Erythroblast (primary cell): Measurements from ENCODE around the gene CFAP61.

Experiments
- DNase-seq, 2 experiments: peaks; one replicate each; lab custom pipeline; 2025; lab: John Stamatoyannopoulos, UW
- GATA1 ChIP-seq: IDR thresholded peaks from 2 replicates; pipeline ENCODE4 v1.6.1; 2011; ENCODE audit warnings: low read depth, mild to moderate bottlenecking, control low read depth, low read length, moderate library complexity
- POLR2A ChIP-seq: IDR thresholded peaks from 2 replicates; pipeline ENCODE4 v1.6.1; 2011; ENCODE audit warnings: mild to moderate bottlenecking, low read length

The CFAP61 gene

DNA sequence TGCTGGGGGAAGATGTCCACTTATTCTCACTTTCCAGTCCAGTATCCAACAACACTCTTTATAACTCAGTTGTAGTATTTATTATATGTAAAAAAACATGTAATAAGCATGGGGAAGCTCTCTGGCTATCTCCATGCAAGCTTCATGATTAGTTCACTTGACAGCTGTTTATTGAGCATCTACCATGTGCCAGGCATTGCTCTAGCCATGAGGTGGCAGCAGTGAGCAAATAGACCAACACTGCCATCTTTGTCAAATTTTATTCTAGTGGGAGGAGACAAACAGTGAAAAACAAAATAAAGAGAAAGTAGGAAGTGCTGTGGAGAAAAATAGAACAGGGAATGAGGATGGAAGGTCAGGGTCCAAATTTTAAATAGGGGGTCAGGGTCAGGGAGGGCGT is 131.8 kb downstream of the CFAP61 start:
- DNase-seq, result peak in 1 of 2 experiments; percentile 12
- TF ChIP-seq POLR2A (no peak), GATA1 (no peak)

DNA sequence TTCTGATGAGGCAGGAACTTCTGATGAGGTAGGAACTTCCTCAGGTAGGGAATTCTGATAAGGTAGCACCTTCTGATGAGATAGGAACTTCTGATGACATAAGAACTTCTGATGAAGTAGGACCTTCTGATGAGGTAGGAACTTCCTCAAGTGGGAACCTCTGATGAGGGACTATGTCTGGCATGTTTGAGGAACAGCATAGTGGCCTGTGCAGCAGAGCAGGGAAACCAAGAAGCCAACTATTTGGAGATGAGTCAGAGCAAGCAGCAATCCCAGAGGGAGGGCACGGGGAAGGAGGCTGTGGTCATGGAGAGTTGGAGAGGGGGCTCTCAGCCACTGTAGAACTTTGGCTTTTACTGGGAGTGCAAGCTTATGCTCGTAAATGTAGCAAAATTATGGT is 132.4 kb downstream of the CFAP61 start:
- TF ChIP-seq GATA1, result no peak
- TF ChIP-seq POLR2A, result no peak
- DNase-seq, result no peak

DNA sequence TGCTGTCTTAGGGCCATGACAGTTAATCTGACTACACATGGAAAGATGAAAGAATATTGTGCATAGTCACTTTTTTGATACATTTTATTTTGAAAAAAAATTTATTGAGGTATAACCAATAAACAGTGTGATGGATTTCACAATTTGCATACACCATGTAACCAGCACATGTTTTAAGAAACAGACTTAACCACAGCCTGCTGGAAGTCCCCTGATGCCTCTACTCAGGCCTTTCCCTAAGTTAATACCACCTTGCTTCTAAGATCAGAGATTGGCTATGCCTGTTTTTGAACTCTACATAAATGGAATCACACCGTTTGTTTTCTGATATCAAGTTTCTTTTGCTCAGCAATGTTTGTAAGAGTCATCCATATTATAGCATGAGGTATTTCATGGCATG is 136.3 kb downstream of the CFAP61 start:
- TF ChIP-seq GATA1 (no peak), POLR2A (no peak)
- DNase-seq, result no peak

DNA sequence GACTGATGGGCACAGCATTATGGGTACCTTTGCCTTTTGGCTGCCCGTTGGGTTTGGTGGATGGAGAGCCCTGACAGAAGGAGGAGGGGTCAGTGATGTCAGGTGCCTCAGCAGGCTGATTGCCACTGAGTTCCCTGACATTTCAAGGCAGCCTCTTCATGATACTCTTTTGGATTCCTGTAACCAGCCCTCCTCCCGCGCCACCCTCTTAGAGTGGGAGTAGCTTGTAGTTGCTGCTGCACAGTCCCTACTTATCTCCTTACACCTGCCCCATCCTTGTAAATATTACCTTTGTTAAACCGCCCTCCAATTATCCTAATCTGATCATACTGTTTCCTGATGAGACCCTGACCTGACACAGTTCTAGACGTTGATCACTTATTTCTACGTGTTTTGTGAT is 140.0 kb downstream of the CFAP61 start:
- TF ChIP-seq GATA1 (no peak), POLR2A (no peak)
- no peak for DNase-seq

DNA sequence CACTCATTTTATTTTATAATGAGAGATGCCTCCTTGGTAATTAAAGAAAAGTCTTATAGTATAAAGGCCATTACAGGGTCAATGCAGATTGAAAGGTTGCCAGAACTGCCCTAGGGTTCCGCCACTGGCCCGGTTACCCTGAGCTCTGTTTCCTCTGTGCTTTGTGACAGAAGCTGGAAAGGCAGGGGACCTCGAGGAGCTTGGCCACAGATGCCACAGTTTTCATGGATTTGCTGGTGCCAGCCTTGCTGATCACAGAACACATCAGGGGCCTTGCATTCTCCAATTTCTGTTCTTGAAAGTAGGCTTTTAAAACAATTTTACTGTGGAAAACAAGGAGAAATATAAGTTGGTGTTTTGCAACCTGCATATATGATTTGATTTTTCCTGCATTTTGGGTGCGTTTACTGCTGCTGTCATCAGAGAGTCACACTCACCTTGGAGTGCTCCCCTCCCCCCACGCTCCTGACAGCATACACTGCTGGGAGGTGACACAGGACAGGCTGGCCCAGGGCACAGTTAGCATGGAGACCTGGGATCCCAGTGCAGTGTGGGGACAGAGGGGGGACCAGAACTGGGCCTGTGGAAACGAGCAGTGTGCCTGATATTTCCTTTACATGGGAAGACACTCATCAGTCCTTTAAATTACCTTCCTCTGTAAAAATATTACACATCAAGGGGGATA is 142.8 kb downstream of the CFAP61 start:
- no peak for TF ChIP-seq GATA1
- no peak for TF ChIP-seq POLR2A
- no peak for DNase-seq

DNA sequence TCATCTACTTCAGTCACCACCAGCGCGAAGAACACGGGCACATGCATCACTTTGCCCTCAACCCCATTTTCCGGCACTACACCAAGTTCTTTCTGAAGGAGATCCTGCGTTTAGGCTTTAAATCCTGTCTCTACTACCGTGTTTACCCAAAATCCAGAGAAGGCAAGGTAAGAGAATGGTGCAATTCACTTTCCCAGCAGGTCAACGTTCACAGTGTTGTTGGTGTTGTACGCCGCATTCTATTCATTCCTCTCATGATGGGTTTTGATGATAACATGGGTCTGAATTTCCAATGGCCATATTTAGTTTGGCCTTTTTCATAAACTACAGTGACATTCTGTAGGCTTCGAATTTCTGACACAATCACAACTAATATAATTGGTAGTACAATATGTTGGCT is 144.3 kb downstream of the CFAP61 start:
- no peak for DNase-seq
- no peak for TF ChIP-seq GATA1
- TF ChIP-seq POLR2A, result no peak

DNA sequence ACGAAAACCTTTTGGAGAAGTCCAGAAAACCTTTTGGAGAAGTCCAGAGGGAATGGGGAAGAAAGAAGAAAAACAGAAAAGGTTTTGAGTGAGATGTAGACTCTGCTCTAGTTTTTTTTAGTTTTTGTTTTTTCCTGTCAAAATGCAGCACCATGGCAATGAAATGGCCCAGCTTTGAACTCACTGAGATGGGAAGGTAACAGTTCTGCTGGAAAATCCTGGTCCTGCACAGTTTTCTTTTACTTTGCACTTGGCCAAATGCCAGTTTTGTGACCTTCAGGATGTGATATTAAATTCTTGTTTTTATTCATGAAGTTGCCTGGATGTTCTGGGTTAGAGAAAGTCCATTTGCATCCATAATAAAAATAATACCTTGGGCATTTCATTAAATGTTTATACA is 145.7 kb downstream of the CFAP61 start:
- DNase-seq, result no peak
- no peak for TF ChIP-seq GATA1
- TF ChIP-seq POLR2A, result no peak

DNA sequence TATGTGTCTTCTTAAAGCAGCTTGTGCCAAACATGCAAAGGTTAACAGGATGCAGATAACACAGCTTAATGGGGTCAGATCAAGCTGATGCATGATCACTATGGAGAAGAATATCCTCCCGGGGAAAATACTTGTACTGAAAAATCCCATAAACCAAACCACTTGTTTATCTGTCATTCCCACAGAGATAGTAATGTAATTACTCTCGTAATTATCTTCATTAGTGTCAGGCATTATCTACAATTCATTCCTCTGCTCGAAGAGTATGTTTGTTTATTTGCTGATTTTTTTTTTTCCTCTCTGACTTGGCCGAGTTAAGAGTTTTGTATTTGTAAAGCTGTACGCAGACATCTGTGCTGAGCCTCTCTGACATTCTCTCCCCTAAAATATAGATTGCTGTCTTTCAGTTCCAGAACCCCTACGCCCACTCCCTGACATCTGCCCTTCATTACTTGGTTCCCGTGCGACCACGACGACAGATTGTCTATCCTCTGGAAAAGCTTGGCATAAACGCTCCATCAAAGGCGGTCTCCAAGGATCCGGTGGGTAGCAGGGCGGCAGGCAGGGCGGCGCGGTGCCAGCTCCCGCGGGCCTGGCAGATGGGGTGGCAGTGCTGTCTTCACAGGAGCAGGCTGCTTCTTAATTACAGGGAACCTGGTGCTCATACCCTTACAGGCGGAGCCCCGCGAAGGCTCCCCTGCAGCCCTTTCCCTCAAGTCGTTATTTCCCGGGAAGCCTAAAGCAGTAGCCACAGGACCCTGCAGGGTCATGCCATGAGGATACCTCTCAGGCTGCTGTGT is 147.2 kb downstream of the CFAP61 start:
- DNase-seq, result no peak
- TF ChIP-seq GATA1 (no peak), POLR2A (no peak)

DNA sequence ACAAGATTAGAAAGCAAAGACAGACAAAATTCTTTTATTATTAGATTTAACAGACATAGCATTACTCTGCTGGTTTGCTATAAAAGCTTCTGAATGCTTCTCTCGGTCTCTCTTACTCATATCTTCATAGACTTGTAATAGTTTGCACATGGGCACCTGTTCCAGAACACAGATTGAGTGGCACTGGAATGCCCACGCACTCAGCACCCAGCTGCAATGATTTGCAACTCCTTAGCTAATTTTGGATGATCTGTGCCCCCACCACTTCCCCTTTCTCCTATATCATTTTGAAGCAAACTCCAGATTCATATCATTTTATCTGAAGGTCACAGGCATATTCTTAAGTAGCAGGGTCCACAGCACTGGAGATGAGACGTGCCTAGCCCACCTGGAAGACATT is 148.8 kb downstream of the CFAP61 start:
- no peak for DNase-seq
- TF ChIP-seq POLR2A (no peak), GATA1 (no peak)

DNA sequence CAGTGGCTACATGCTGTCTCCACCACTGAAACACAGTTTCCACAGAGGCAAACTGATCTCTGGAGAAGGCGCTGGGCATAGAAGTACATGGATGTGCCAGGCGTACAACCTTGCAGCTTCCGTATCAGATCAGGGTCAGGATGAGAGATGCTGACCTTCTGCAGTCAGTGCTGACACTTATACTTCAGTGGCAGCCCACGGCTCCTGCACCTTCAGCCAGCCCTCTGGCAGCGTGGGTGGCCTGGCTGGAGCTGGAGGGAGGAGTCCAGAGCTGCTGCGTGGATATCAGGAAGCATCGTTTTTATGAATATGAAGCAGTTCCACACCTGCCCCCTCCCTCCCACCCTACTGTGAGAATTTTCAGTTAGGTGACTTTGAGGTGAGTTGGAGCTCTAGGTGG is 149.3 kb downstream of the CFAP61 start:
- TF ChIP-seq GATA1 (no peak), POLR2A (no peak)

DNA sequence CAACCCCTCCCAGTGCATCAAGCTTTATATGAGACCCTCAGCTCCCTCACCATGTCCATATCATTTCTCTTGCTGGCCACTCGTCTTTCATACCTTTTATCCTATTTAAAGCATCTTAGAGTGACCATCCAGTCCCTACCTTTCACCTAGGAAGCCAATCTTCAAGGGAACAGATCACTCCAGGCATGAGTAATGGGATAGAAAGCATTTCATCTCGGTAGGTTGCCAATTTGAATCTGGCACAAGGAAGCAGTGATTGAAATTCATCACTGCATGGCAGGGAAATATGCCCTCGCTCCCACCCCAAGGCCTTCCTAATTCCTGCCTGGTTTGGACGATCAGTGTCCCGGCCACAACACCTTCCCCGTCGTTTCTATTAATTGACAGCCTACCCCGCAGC is 150.4 kb downstream of the CFAP61 start:
- DNase-seq, result no peak
- TF ChIP-seq POLR2A (no peak), GATA1 (no peak)

More for the DNA sequence above, 149.3 kb downstream of the CFAP61 start:
- no peak for DNase-seq

DNA sequence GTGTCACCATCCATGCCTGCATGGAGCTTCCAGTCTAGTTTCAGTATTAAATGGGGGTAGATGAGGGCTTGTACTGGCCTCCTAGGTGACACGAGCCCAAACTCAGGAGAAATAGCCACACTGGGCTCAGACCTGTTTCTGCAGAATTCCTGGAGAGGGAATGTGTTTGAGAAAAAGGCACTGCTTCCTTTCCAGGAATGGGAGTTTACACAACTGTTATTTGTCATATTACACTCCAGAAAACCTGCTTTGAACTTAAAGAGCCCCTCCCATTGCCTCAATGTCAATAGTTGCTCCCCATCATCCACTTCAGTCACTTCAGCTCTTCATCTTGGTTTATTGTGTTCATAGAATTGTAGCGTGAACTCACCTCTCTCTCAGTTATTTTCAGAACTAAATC is 151.5 kb downstream of the CFAP61 start:
- no peak for DNase-seq
- TF ChIP-seq GATA1 (no peak), POLR2A (no peak)

DNA sequence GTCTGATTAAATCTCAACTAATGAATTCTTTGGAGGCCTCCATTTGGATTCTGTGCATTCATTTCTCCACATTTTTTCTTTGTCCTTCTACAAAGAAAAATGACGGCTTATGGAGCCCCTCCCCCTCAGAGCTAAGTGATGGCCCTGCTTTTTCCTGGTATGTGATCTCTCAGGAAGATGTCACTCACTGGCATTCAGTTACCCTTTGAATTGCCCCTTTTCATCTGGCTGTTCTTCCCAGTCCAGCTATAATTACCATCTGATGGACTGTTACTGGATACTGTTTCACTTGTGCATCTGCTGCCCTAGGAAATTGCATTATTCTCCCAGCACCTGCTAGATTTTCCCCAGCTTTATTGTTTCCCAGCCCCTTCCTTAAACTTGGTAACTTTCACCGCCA is 151.9 kb downstream of the CFAP61 start:
- DNase-seq, result no peak
- TF ChIP-seq POLR2A, result no peak
- TF ChIP-seq GATA1, result no peak

DNA sequence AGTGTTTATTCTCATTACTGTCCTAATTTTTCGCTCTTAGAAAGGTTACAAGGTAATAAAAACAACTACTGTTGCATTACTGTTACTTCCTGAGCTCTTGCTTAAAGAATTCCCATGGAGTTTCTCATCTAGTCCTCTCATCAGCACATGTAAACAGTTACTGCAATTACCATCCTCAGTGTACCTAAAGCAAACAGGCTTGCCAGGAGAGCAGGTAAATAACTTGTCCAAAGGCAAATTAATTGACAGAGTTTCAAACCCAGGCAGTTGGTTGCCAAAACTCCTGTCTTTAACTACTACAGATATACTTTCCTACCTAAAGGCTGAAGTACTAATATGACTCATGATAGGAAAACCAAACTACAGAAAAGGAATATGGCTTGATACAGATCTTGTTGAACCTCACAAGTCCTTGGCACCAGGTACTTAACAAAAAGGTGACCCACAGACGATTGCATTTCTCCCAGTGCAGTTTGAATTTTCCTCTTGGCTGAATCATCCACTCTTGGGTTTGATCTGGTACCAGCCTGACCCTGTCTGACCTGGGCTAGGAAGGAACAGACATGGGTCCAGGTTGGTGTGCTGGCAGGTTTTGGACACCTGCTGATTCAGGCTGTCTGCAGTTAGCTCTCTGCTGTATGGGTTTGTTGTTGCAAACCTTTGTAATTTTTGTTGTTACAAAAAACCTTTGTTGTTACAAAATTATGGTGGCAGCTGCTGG is 153.0 kb downstream of the CFAP61 start:
- TF ChIP-seq POLR2A, result no peak
- no peak for TF ChIP-seq GATA1
- no peak for DNase-seq
